Activated CD4-positive, alpha-beta T cell treated with anti-CD3 and anti-CD28 coated beads, Interleukin-2, amount 10 ng/mL, durations not matched to agents 7 days and 5 days (primary cell): ENCODE measurements around the gene NPIPA5. TPM values are rescaled to one million over a fixed set of nuclear protein-coding genes. Genes with fewer than 3 reads are reported as not detected.
"Not testable (repeated sequence)": the region's sequence is repeated elsewhere in the genome, so short reads cannot be mapped to it uniquely, and the experiment has no call there.

Experiments
- CTCF ChIA-PET: fragments of 350-600 bp; sonication (Branson Sonifier 250); formaldehyde crosslinking; loops from one replicate; lab custom pipeline; 2021; ENCODE audit warnings: antibody characterized with exemption; lab: Charles Lee
- POLR2A ChIA-PET: fragments of 350-600 bp; sonication (Branson Sonifier 250); formaldehyde crosslinking; loops from one replicate; lab custom pipeline; 2021; ENCODE audit warnings: antibody characterized with exemption; lab: Charles Lee
- DNase-seq: peaks from one replicate; pipeline ENCODE4 v3.0.0-alpha.2; 2020
- H3K27ac Mint-ChIP-seq: one replicate; pipeline ENCODE4 v1.8.0; 2021; ENCODE audit warnings: mild to moderate bottlenecking, moderate library complexity, mixed read lengths
- H3K27me3 Mint-ChIP-seq: one replicate; pipeline ENCODE4 v1.8.0; 2021; ENCODE audit warnings: mixed read lengths
- H3K36me3 Mint-ChIP-seq: one replicate; pipeline ENCODE4 v1.8.0; 2021; ENCODE audit warnings: low read depth, mixed read lengths
- H3K4me1 Mint-ChIP-seq: one replicate; pipeline ENCODE4 v1.8.0; 2021; ENCODE audit warnings: mixed read lengths
- H3K4me3 Mint-ChIP-seq: one replicate; pipeline ENCODE4 v1.8.0; 2021; ENCODE audit warnings: mild to moderate bottlenecking, moderate library complexity, mixed read lengths
- H3K9me3 Mint-ChIP-seq: one replicate; pipeline ENCODE4 v1.8.0; 2021; ENCODE audit warnings: mixed read lengths
- total RNA-seq, 2 experiments: library from RNA; stranded (reverse); gene quantifications; one replicate each; pipeline ENCODE4 v1.2.3, GENCODE V29; 2021

The NPIPA5 gene
- total RNA-seq, 2 experiments from 2014 or later, result 0.87 to 1.0 TPM

DNA sequence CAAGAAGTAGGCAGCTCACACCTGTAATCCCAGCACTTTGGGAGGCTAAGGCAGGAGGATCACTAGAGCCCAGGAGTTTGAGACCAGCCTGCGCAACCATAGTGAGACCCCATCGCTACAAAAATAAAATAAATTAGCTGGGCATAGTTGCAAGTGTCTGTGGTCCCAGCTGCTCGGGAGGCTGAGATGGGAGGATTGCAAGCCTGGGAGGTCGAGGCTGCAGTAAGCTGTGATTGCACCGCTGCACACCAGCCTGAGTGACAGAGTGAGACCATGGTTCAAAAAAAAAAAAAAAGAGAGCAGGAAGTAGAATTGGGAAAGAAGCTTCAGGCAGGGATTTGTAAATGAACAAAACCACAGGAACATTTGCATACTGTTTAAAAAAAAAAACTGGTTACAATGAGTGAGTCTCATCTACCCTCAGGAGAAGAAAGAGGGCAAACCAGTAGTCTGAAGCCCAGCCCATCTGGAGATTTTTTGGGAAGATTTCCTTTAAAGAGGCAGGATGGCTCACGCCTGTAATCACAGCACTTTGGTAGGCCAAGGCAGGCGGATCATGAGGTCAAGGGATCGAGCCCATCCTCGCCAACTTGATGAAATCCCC lies 25.4 kb upstream of the NPIPA5 start:
- Mint-ChIP-seq H3K4me1 (no peaks in the 10 kb centered on the region), H3K36me3 (no peaks in the 10 kb centered on the region), H3K4me3 (no peak overlapping the region), H3K27ac (no peak overlapping the region), H3K9me3 (no peaks in the 10 kb centered on the region), H3K27me3 (peaks cover 8% of the 10 kb centered on the region)
- ChIA-PET CTCF (interaction anchor here (0.6 to 0.7 kb wide), 2 partner anchors 72 to 1139 kb away, joined by 3 read pairs; no protein-coding TSS in a partner anchor), POLR2A (no interaction called here)
- no peak for DNase-seq

DNA sequence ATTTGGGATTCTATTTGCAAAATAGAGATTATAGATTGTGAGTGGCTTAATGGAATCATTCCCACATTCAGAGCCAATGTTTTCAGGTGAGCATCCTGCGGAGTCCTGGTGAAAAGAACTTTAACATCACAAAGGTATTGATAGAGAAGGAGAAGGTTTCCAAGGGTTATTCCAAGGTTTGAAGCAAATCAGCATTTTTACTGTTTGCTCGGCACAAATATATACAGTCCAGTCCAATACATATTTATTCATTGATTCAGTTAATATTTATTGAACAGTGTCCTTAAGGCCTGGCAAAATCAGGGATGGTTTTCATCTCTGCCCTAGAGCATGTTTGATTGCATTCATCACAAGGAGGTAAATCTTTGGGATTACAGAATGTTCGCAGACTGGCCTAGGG lies 23.9 kb upstream of the NPIPA5 start:
- no peaks in the 10 kb centered on the region for H3K36me3 Mint-ChIP-seq
- no peak overlapping the region for H3K27ac Mint-ChIP-seq
- ChIA-PET POLR2A (no interaction called here), CTCF (no interaction called here)
- H3K4me1 Mint-ChIP-seq, result no peaks in the 10 kb centered on the region
- peaks cover 21% of the 10 kb centered on the region for H3K27me3 Mint-ChIP-seq
- no peaks in the 10 kb centered on the region for H3K9me3 Mint-ChIP-seq
- no peak for DNase-seq
- H3K4me3 Mint-ChIP-seq, result no peak overlapping the region

DNA sequence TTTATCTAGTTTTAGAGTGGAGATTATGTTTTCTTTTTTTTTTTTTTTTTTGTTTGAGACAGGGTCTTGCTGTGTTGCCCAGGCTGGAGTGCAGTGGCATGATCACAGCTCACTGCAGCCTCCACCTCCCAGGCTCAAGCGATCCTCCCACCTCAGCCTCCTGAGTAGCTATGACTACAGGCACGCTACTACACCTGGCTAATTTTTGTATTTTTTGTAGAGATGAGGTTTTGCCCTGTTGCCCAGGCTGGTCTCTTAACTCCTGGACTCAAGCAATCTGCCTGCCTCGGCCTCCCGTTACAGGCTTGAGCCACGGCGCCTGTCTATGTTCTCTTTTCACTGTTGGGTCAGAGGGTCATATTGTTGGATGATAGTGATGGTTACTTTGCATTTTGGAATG lies 22.2 kb upstream of the NPIPA5 start:
- H3K36me3 Mint-ChIP-seq, H3K4me1 Mint-ChIP-seq, CTCF ChIA-PET, H3K27ac Mint-ChIP-seq, POLR2A ChIA-PET, H3K9me3 Mint-ChIP-seq, H3K4me3 Mint-ChIP-seq, DNase-seq: not testable (repeated sequence)
- peaks cover 33% of the 10 kb centered on the region for H3K27me3 Mint-ChIP-seq

DNA sequence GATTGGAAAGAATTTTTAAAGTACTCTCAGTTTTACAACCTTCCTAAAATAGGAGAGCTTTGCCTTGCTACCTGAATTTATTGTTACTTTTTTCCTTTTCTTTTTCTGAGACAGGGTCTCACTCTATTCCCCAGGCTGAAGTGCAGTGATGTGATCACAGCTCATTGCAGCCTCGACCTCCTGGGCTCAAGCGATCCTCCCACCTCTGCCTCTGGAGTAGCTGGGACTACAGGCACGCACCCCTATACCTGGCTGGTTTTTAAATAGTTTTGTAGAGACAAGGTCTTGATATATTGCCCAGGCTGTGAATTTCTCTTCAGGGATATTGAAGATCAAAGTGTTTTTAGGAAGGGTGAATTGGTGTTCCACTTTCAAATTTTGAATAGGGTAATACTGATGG lies 21.2 kb upstream of the NPIPA5 start:
- Mint-ChIP-seq H3K27ac (no peak overlapping the region), H3K36me3 (no peaks in the 10 kb centered on the region), H3K4me3 (no peak overlapping the region), H3K4me1 (no peaks in the 10 kb centered on the region), H3K27me3 (peaks cover 38% of the 10 kb centered on the region), H3K9me3 (no peaks in the 10 kb centered on the region)
- ChIA-PET POLR2A (no interaction called here), CTCF (interaction anchor here (0.6 kb wide), 1 partner anchor 135 kb away, joined by 3 read pairs; no protein-coding TSS in a partner anchor)
- DNase-seq, result no peak

DNA sequence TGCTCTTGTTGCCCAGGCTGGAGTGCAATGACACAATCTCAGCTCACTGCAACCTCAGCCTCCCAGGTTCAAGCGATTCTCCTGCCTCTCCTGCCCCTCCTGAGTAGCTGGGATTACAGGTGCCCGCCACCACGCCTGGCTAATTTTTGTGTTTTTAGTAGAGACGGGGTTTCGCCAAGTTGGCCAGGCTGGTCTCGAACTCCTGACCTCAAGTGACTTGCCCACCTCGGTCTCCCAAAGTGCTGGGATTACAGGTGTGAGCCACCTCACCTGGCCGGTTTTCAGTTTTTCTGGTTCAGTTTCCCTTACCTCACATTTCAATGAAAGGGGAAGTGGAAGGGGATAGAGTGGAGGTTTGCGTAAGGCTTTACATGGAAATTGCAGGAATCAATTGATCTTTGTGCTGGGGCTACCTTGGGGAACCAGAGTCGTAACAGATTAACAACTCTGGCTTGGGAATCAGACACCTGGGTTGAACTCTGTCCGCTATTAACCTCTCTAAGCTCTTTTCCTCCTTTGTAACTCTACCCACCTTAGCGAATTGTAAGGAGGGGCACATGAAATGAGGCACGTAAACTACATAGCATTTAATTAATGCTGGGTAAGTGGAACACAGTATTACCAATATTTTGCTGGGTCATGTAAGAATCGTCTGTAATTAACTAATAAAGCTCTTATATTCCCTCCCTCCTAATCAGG lies 20.7 kb upstream of the NPIPA5 start:
- Mint-ChIP-seq H3K9me3 (no peaks in the 10 kb centered on the region), H3K4me1 (no peaks in the 10 kb centered on the region), H3K36me3 (no peaks in the 10 kb centered on the region), H3K27ac (no peak overlapping the region), H3K27me3 (peaks cover 40% of the 10 kb centered on the region), H3K4me3 (no peak overlapping the region)
- ChIA-PET POLR2A (no interaction called here), CTCF (interaction anchor here (0.6 kb wide), 1 partner anchor 135 kb away, joined by 3 read pairs; no protein-coding TSS in a partner anchor)
- DNase-seq, result no peak

DNA sequence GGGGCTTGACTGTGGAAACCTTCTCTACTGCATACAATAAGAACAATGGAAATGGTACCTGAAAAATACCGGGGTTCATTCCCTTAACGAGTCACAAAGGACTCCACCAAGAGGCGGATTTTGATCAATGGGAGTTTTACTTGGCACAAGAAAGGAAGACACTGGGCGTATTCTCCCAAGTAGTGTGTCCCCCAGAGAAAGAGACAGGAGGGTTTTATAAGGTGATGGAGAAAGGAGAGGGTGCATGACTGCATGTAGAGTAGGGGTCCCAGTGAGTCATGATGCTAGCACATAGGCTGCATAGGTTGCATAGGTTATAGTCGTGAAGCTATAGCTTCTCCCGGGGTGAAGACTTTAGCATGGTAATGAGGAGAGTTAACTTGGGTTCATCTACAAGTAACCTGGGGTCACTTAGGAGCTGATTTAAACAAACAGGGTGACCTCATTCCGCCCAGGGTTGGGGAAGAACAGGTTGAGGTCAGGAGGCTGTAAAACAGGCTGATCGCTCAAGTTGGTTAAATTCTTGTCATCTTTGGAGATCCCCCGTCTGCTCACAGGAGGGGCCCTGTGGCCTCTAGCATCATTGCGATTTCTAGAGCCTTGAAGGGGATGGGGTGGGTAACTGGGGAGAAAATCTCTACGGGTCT lies 19.0 kb upstream of the NPIPA5 start:
- ChIA-PET POLR2A (no interaction called here), CTCF (no interaction called here)
- H3K27me3 Mint-ChIP-seq, result peaks cover 45% of the 10 kb centered on the region
- H3K36me3 Mint-ChIP-seq, result no peaks in the 10 kb centered on the region
- H3K4me3 Mint-ChIP-seq, result no peak overlapping the region
- H3K27ac Mint-ChIP-seq, result no peak overlapping the region
- no peak for DNase-seq
- H3K9me3 Mint-ChIP-seq, result no peaks in the 10 kb centered on the region
- H3K4me1 Mint-ChIP-seq, result no peaks in the 10 kb centered on the region

DNA sequence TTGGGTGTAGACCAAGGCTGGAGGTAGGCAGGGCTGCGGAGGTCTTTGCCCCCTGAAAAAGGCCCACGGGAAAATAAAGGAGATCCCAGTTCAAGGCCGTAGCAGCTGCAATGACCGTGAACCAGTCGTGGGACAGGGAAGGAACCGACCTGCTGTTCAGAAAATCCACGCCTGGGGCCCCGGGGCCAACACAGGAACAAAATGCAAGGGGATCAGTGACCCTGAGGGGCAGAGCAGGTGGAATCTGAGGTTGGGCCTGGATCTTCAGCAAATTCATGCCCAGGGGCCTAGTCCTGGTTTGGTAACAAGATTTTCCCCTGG lies 18.4 kb upstream of the NPIPA5 start:
- H3K27me3 Mint-ChIP-seq, result peaks cover 45% of the 10 kb centered on the region
- H3K4me3 Mint-ChIP-seq, DNase-seq, H3K36me3 Mint-ChIP-seq, CTCF ChIA-PET, POLR2A ChIA-PET, H3K9me3 Mint-ChIP-seq, H3K27ac Mint-ChIP-seq, H3K4me1 Mint-ChIP-seq: not testable (repeated sequence)

DNA sequence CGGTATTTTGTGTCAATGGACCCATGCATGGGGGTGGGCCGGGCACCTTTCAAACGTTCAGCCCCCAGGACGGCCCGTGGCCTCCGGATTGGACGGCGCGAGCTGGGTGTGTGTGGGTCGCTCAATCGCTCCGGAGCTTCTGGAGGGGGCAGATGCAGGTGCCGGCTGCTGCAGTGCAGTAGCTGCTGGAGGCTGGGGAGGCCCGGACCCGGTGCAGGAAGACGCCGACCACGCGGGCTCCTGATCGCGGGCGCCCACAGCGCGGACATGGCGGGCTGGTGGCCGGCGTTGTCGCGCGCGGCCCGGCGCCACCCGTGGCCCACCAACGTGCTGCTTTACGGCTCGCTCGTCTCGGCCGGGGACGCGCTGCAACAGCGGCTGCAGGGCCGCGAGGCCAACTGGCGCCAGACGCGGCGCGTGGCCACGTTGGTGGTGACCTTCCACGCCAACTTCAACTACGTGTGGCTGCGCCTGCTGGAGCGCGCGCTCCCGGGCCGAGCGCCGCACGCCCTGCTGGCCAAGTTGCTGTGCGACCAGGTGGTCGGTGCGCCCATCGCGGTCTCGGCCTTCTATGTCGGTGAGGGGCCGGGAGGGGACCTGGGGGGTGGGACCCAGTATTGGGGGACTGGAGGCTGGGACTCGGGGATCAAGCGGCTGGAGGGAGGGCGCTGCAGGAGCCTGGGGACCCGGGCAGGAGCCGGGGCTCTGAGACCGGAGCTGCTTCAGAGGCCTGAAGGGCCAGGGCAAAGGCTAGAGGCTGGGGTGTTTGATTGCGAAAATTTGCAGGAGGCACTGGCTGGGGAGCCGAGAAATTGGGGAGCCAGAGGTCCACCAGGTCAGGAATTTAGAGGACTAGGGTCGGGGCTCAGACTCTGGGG lies 17.8 kb upstream of the NPIPA5 start, which contains the start of gene MPV17L:
Gene MPV17L (plus strand): TSS at position 124 of the 878 bp plus-strand sequence. CDS start 144 bp downstream, at position 268.
- H3K4me3 Mint-ChIP-seq, POLR2A ChIA-PET, H3K4me1 Mint-ChIP-seq, DNase-seq, H3K27ac Mint-ChIP-seq, H3K36me3 Mint-ChIP-seq, H3K9me3 Mint-ChIP-seq: not testable (repeated sequence)
- CTCF ChIA-PET, result interaction anchor here (0.5 kb wide), 1 partner anchor 85 kb away, joined by 3 read pairs; no protein-coding TSS in a partner anchor
- H3K27me3 Mint-ChIP-seq, result peaks cover 45% of the 10 kb centered on the region

DNA sequence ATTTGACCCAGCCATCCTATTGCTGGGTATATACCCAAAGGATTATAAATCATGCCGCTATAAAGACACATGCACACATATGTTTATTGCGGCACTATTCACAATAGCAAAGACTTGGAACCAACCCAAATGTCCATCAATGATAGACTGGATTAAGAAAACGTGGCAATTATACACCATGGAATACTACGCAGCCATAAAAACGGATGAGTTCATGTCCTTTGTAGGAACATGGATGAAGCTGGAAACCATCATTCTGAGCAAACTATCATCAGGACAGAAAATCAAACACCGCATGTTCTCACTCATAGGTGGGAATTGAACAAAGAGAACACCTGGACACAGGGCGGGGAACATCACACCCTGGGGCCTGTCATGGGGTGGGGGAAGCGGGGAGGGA lies 14.9 kb upstream of the NPIPA5 start:
- CTCF ChIA-PET, H3K36me3 Mint-ChIP-seq, POLR2A ChIA-PET, H3K9me3 Mint-ChIP-seq, H3K4me1 Mint-ChIP-seq, H3K4me3 Mint-ChIP-seq, H3K27ac Mint-ChIP-seq, DNase-seq: not testable (repeated sequence)
- H3K27me3 Mint-ChIP-seq, result peaks cover 34% of the 10 kb centered on the region

DNA sequence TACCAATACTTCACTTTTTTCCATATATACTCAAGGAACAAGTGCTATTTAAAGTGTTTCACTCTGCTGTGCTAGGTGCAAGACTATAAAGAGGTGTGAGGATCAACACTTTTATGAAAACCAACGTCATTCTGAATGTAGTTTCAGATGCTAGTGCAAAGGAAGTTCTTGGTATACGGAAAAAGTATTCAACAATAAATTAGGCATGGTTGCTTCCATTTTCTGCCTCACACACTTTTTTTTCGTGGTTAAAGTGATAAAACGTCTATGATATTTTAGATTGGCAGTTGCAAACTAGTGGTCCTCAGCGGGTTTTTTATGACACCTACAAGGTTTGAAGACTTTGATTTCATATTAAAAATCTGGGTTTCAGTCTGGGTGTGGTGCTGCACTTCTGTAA lies 11.8 kb upstream of the NPIPA5 start:
- CTCF ChIA-PET, DNase-seq, H3K4me1 Mint-ChIP-seq, H3K9me3 Mint-ChIP-seq, H3K36me3 Mint-ChIP-seq, H3K27ac Mint-ChIP-seq, POLR2A ChIA-PET, H3K4me3 Mint-ChIP-seq: not testable (repeated sequence)
- H3K27me3 Mint-ChIP-seq, result peaks cover 13% of the 10 kb centered on the region

DNA sequence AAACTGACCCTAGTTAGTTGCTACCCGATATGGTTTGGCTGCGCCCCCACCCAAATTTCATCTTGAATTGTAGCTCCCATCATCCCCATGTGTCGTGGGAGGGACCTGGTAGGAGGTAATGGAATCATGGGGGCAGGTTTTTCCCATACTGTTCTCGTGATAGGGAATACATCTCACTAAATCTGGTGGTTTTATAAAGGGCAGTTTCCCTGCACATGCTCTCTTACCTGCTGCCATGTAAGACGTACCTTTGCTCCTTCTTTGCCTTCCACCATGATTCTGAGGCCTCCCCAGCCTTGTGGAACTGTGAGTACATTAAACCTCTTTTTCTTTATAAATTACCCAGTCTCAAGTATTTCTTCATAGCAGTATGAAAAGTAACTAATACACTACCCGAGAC lies 10.0 kb upstream of the NPIPA5 start:
- H3K27ac Mint-ChIP-seq, H3K4me1 Mint-ChIP-seq, POLR2A ChIA-PET, H3K9me3 Mint-ChIP-seq, H3K36me3 Mint-ChIP-seq, CTCF ChIA-PET, H3K4me3 Mint-ChIP-seq, H3K27me3 Mint-ChIP-seq, DNase-seq: not testable (repeated sequence)

DNA sequence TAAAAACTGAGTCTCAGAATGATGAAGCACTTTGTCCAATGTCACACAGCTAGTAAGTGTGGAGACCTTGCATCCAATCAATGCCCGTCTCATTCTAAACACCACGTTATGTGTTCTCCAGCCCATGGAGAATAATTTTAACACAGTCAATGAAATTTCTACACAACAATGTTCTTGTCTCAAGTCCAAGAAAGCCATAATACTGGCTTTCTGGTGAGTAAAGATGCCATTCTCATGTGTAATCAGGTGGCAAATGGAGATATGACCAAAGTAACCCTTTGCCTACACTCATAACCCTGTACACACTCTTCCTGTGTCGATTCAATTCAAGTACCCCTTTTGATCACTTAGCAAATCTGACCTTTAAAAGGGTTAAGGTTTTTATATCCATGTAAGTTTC lies 4.7 kb upstream of the NPIPA5 start:
- H3K9me3 Mint-ChIP-seq, CTCF ChIA-PET, H3K36me3 Mint-ChIP-seq, DNase-seq, POLR2A ChIA-PET, H3K4me3 Mint-ChIP-seq, H3K4me1 Mint-ChIP-seq, H3K27me3 Mint-ChIP-seq, H3K27ac Mint-ChIP-seq: not testable (repeated sequence)

DNA sequence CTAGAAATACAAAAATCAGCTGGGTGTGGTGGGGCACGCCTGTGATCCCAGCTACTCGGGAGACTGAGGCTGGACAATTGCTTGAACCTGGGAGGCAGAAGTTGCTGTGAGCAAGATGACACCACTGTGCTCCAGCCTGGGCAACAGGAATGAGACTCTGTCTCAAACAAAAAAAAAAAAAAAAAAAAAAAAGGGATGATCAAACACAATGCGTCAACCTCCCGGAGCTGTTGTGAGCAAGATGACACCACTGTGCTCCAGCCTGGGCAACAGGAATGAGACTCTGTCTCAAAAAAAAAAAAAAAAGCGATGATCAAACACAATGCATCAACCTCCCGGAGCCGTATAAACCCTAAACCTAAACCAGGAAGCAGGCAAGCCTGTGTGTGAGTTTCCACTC lies 20.6 kb downstream of the NPIPA5 start:
- H3K27me3 Mint-ChIP-seq, H3K36me3 Mint-ChIP-seq, POLR2A ChIA-PET, H3K4me1 Mint-ChIP-seq, H3K27ac Mint-ChIP-seq, H3K9me3 Mint-ChIP-seq, DNase-seq, CTCF ChIA-PET, H3K4me3 Mint-ChIP-seq: not testable (repeated sequence)
